ENCODE measurements around the gene SF3B6.

The SF3B6 gene

GRCh38 chr2:24055750-24056149 lies 20.4 kb downstream of the SF3B6 start:
- Histone ChIP-seq H3K4me3 (ENCODE audit: low read length, poor library complexity, severe bottlenecking) (no peak overlapping the region), H3K36me3 (ENCODE audit: insufficient read depth, low read length) (no peaks in the 10 kb centered on the region), H3F3A (ENCODE audit: low read depth) (no peaks in the 10 kb centered on the region), H2AFZ (ENCODE audit: low read length) (no peak overlapping the region), H3K4me1 (ENCODE audit: insufficient read depth, low read length, poor library complexity, severe bottlenecking) (no peaks in the 10 kb centered on the region), H3K79me2 (ENCODE audit: insufficient read depth, low read length) (no peaks in the 10 kb centered on the region), H3K9ac (ENCODE audit: low read depth, low read length, poor library complexity, severe bottlenecking) (no peak overlapping the region), H3K9me2 (replicated peaks; ENCODE audit: low read depth, low read length) (no peaks in the 10 kb centered on the region), H3K4me2 (ENCODE audit: low read depth, low read length, poor library complexity, severe bottlenecking) (no peak overlapping the region), H4K20me1 (ENCODE audit: insufficient read depth, low read length, poor library complexity, severe bottlenecking) (no peaks in the 10 kb centered on the region), H3K27me3 (ENCODE audit: insufficient read depth, low read length, poor library complexity, severe bottlenecking) (no peaks in the 10 kb centered on the region), H3K9me3 (ENCODE audit: insufficient read depth, low read depth, low read length) (no peaks in the 10 kb centered on the region)
- no peak for TF ChIP-seq CTCF (conservative IDR thresholded peaks at IDR 0.05; ENCODE audit: low read length)

GRCh38 chr2:24054366-24055010 lies 21.6 kb downstream of the SF3B6 start:
- no peak overlapping the region for H2AFZ ChIP-seq (ENCODE audit: low read length)
- H3K9me3 ChIP-seq (ENCODE audit: insufficient read depth, low read depth, low read length), result no peaks in the 10 kb centered on the region
- no peaks in the 10 kb centered on the region for H3K9me2 ChIP-seq (replicated peaks; ENCODE audit: low read depth, low read length)
- no peak overlapping the region for H3K4me2 ChIP-seq (ENCODE audit: low read depth, low read length, poor library complexity, severe bottlenecking)
- H3K27me3 ChIP-seq (ENCODE audit: insufficient read depth, low read length, poor library complexity, severe bottlenecking), result no peaks in the 10 kb centered on the region
- no peaks in the 10 kb centered on the region for H3K36me3 ChIP-seq (ENCODE audit: insufficient read depth, low read length)
- no peaks in the 10 kb centered on the region for H3F3A ChIP-seq (ENCODE audit: low read depth)
- no peak overlapping the region for H3K4me3 ChIP-seq (ENCODE audit: low read length, poor library complexity, severe bottlenecking)
- no peaks in the 10 kb centered on the region for H3K79me2 ChIP-seq (ENCODE audit: insufficient read depth, low read length)
- TF ChIP-seq EZH2phosphoT487 (IDR thresholded peaks at IDR 0.05; ENCODE audit: borderline replicate concordance) (no peak), CTCF (conservative IDR thresholded peaks at IDR 0.05; ENCODE audit: low read length) (no peak)
- H3K9ac ChIP-seq (ENCODE audit: low read depth, low read length, poor library complexity, severe bottlenecking), result no peak overlapping the region
- H3K4me1 ChIP-seq (ENCODE audit: insufficient read depth, low read length, poor library complexity, severe bottlenecking), result no peaks in the 10 kb centered on the region
- no peaks in the 10 kb centered on the region for H4K20me1 ChIP-seq (ENCODE audit: insufficient read depth, low read length, poor library complexity, severe bottlenecking)

GRCh38 chr2:24052951-24053350 lies 23.2 kb downstream of the SF3B6 start:
- TF ChIP-seq CTCF (conservative IDR thresholded peaks at IDR 0.05; ENCODE audit: low read length) (no peak), EZH2phosphoT487 (IDR thresholded peaks at IDR 0.05; ENCODE audit: borderline replicate concordance) (no peak)
- no peak overlapping the region for H3K4me3 ChIP-seq (ENCODE audit: low read length, poor library complexity, severe bottlenecking)

More at GRCh38 chr2:24052951-24053350, 23.2 kb downstream of the SF3B6 start:
- H3K9ac ChIP-seq (ENCODE audit: low read depth, low read length, poor library complexity, severe bottlenecking), result no peak overlapping the region
- H3K4me1 ChIP-seq (ENCODE audit: insufficient read depth, low read length, poor library complexity, severe bottlenecking), result peaks cover 5% of the 10 kb centered on the region
- H3K9me3 ChIP-seq (ENCODE audit: insufficient read depth, low read depth, low read length), result no peaks in the 10 kb centered on the region
- H3K9me2 ChIP-seq (replicated peaks; ENCODE audit: low read depth, low read length), result no peaks in the 10 kb centered on the region
- H3K27me3 ChIP-seq (ENCODE audit: insufficient read depth, low read length, poor library complexity, severe bottlenecking), result no peaks in the 10 kb centered on the region
- no peaks in the 10 kb centered on the region for H3F3A ChIP-seq (ENCODE audit: low read depth)
- H3K36me3 ChIP-seq (ENCODE audit: insufficient read depth, low read length), result no peaks in the 10 kb centered on the region
- H3K79me2 ChIP-seq (ENCODE audit: insufficient read depth, low read length), result no peaks in the 10 kb centered on the region
- no peak overlapping the region for H3K4me2 ChIP-seq (ENCODE audit: low read depth, low read length, poor library complexity, severe bottlenecking)
- no peak overlapping the region for H2AFZ ChIP-seq (ENCODE audit: low read length)
- H4K20me1 ChIP-seq (ENCODE audit: insufficient read depth, low read length, poor library complexity, severe bottlenecking), result no peaks in the 10 kb centered on the region
